GM12878 (cell line): ENCODE data around the gene ITGB2. TPM values are rescaled to one million over a fixed set of nuclear protein-coding genes. Genes with fewer than 3 reads are reported as not detected.

ENCODE experiments used
- ATAC-seq: fragments of 200-7000 bp; cut with Tn5 transposase; 3 replicates; pipeline ENCODE4 v1.9.1; 2020; ENCODE audit warnings: mild to moderate bottlenecking, moderate library complexity
- BruUV-seq: library from RNA; stranded (reverse); fragments of 400-500 nt; replicated peaks from 2 replicates; lab custom pipeline; 2021; lab: Mats Ljungman, UMichigan
- CTCF ChIA-PET: fragments of 300-600 bp; sonication (Branson Sonifier 250); formaldehyde crosslinking; extraction: SDS; loops from one replicate; lab custom pipeline; 2021; ENCODE audit warnings: inconsistent platforms; lab: Yijun Ruan, JAX
- POLR2A ChIA-PET: fragments of 350-600 bp; formaldehyde crosslinking; extraction: SDS; loops from one replicate; lab custom pipeline; 2021; ENCODE audit warnings: inconsistent platforms; lab: Charles Lee
- RAD21 ChIA-PET: fragments of 300-600 bp; sonication (Branson Sonifier 250); formaldehyde crosslinking; loops from one replicate; lab custom pipeline; 2023; ENCODE audit warnings: antibody characterized with exemption; ENCODE audit not compliant: unreplicated experiment; lab: Charles Lee
- SMC1A ChIA-PET: fragments of 300-600 bp; sonication (Branson Sonifier 250); formaldehyde crosslinking; loops from one replicate; lab custom pipeline; 2023; ENCODE audit not compliant: unreplicated experiment, uncharacterized antibody; lab: Charles Lee
- DNase-seq: peaks from one replicate; pipeline ENCODE4 v3.0.0-alpha.2; 2011; ENCODE audit warnings: low read depth, low spot score
- FAIRE-seq: peaks from 3 replicates; lab custom pipeline; 2011; peaks lifted over from hg19 to GRCh38; lab: Jason Lieb, UNC
- H2AFZ ChIP-seq: 2 replicates; pipeline ENCODE4 v1.6.0; 2011; ENCODE audit warnings: low read depth, low read length, control low read depth; ENCODE audit not compliant: control insufficient read depth
- H3K27ac ChIP-seq: 2 replicates; pipeline ENCODE4 v1.5.1; 2011; ENCODE audit warnings: control low read depth; ENCODE audit not compliant: control insufficient read depth, insufficient read depth
- H3K27me3 ChIP-seq, 2 experiments: replicated peaks in 1 of 2; 2 replicates each; pipeline versions ENCODE4 v1.6.0 to v1.6.1; 2011; ENCODE audit warnings: low read length in 1 of 2; ENCODE audit not compliant: control insufficient read depth in 2 of 2, insufficient read depth in 2 of 2
- H3K36me3 ChIP-seq, 2 experiments: 2 replicates each; pipeline ENCODE4 v1.5.1; 2011; ENCODE audit warnings: low read length in 1 of 2; ENCODE audit not compliant: control insufficient read depth in 2 of 2, insufficient read depth in 2 of 2
- H3K4me1 ChIP-seq: 2 replicates; pipeline ENCODE4 v1.6.1; 2011; ENCODE audit warnings: mild to moderate bottlenecking, low read length, moderate library complexity, mixed read lengths; ENCODE audit not compliant: control insufficient read depth, insufficient read depth
- H3K4me2 ChIP-seq: 2 replicates; pipeline ENCODE4 v1.6.0; 2011; ENCODE audit warnings: control low read depth; ENCODE audit not compliant: control insufficient read depth, insufficient read depth
- H3K4me3 ChIP-seq: fragments of 200-600 bp; sonication (generic); 2 replicates; pipeline ENCODE4 v1.5.1; 2016
- H3K79me2 ChIP-seq: 2 replicates; pipeline ENCODE4 v1.6.0; 2011; ENCODE audit warnings: low read length; ENCODE audit not compliant: control insufficient read depth, insufficient read depth
- H3K9ac ChIP-seq: 2 replicates; pipeline ENCODE4 v1.8.0; 2011; ENCODE audit warnings: low read length, control low read depth, mixed read lengths; ENCODE audit not compliant: control insufficient read depth, insufficient read depth
- H3K9me3 ChIP-seq: replicated peaks from 3 replicates; pipeline ENCODE4 v1.5.1; 2011; ENCODE audit warnings: mild to moderate bottlenecking, low read length; ENCODE audit not compliant: control insufficient read depth, insufficient read depth
- H4K20me1 ChIP-seq: 2 replicates; pipeline ENCODE4 v1.6.0; 2011; ENCODE audit not compliant: control insufficient read depth, insufficient read depth
- CREM ChIP-seq: IDR thresholded peaks from 2 replicates; pipeline ENCODE4 v1.6.1; 2014; ENCODE audit warnings: antibody characterized with exemption, low read depth
- IKZF1 ChIP-seq: fragments of 450-650 bp; conservative IDR thresholded peaks from 2 replicates; pipeline ENCODE4 v1.6.1; 2017; ENCODE audit warnings: antibody characterized with exemption, mild to moderate bottlenecking
- IRF3 ChIP-seq: fragments of 450-650 bp; IDR thresholded peaks from 2 replicates; pipeline ENCODE4 v1.6.1; 2014; ENCODE audit warnings: mild to moderate bottlenecking
- LARP7 ChIP-seq: fragments of 450-650 bp; IDR thresholded peaks from 2 replicates; pipeline ENCODE4 v1.6.1; 2017; ENCODE audit warnings: mild to moderate bottlenecking
- MEF2B ChIP-seq: fragments of 450-650 bp; IDR thresholded peaks from 2 replicates; pipeline ENCODE4 v1.6.1; 2018; ENCODE audit warnings: mild to moderate bottlenecking, moderate library complexity; ENCODE audit not compliant: partially characterized antibody, poor library complexity, severe bottlenecking
- PAX5 ChIP-seq: IDR thresholded peaks from 2 replicates; pipeline ENCODE4 v1.6.1; 2011; ENCODE audit warnings: low read depth, low read length, borderline replicate concordance
- RAD21 ChIP-seq: IDR thresholded peaks from 2 replicates; pipeline ENCODE4 v1.6.1; 2011; ENCODE audit warnings: mild to moderate bottlenecking, low read depth, low read length, moderate library complexity; ENCODE audit not compliant: insufficient read depth
- RUNX3 ChIP-seq: IDR thresholded peaks from 2 replicates; pipeline ENCODE4 v1.6.1; 2012; ENCODE audit warnings: low read length, inconsistent platforms
- SIX5 ChIP-seq: IDR thresholded peaks from 2 replicates; pipeline ENCODE4 v1.6.1; 2011; ENCODE audit warnings: mild to moderate bottlenecking, low read depth, low read length, moderate library complexity; ENCODE audit not compliant: severe bottlenecking
- TAF1 ChIP-seq: IDR thresholded peaks from 2 replicates; pipeline ENCODE4 v1.6.1; 2011; ENCODE audit warnings: mild to moderate bottlenecking, low read depth, low read length, borderline replicate concordance
- TARDBP ChIP-seq: IDR thresholded peaks from 2 replicates; pipeline ENCODE4 v1.6.1; 2016; ENCODE audit warnings: borderline replicate concordance
- TCF12 ChIP-seq: IDR thresholded peaks from 2 replicates; pipeline ENCODE4 v1.6.1; 2011; ENCODE audit warnings: low read depth, mild to moderate bottlenecking, low read length
- WRNIP1 ChIP-seq: IDR thresholded peaks from 2 replicates; pipeline ENCODE4 v1.6.1; 2011; ENCODE audit warnings: low read depth, low read length, improper control_type of control experiment, borderline replicate concordance
- WGBS: methylation state at CpG from one replicate; pipeline ENCODE4 v1.1.6; 2016; ENCODE audit warnings: low lambda C conversion rate; ENCODE audit not compliant: insufficient replicate concordance, insufficient coverage; ENCODE audit errors: missing lambda C conversion rate; 5-methylcytosine and 5-hydroxymethylcytosine counted together
- in situ Hi-C: fragments of 300-500 bp; cut with MboI; formaldehyde crosslinking; loops from 9 replicates; pipeline ENCODE4 v1.14.3; 2018; ENCODE audit warnings: mixed read lengths
- intact Hi-C: fragments of 100-400 bp; cut with micrococcal nuclease; formaldehyde crosslinking; loops from one replicate; pipeline ENCODE4 v1.14.2; 2022; ENCODE audit not compliant: unreplicated experiment
- polyA plus RNA-seq, 11 experiments: library from polyadenylated mRNA; depleted of rRNA in 4 of 11; unstranded in 6 of 11; stranded (reverse) in 5 of 11; fragments of >200 nt; fragmentation: Nextera tagmentation in 4 of 11; fragmentation: Illumina TruSeq in 1 of 11; extraction: Ambion mirVana in 4 of 11; extraction: Trizol in 1 of 11; gene quantifications; 1 replicate in 1 of 11; 2 replicates in 10 of 11; pipeline versions ENCODE4 v1.2.1 to v1.2.3, GENCODE V29; 2011 to 2016; ENCODE audit warnings: inconsistent platforms in 2 of 11, missing spikeins in 2 of 11, low read depth in 1 of 11
- total RNA-seq, 4 experiments: library from RNA; depleted of rRNA in 3 of 4; stranded (reverse); fragments of >200 nt in 3 of 4; fragmentation: Illumina TruSeq in 1 of 4; extraction: Trizol in 1 of 4; gene quantifications; 2 replicates each; pipeline versions ENCODE4 v1.2.1 to v1.2.3, GENCODE V29; 2013 to 2021

ITGB2 gene
- total and polyA plus RNA-seq, 10 of the 15 experiments (the other 5 are each of a cell fraction or from before 2014, with no cell fraction given): 8.0 to 172 (median 58.9) TPM

GRCh38 chr21:44907225-44907965 is 13.3 kb downstream of the ITGB2 start:
- intact Hi-C loops: no loop called here
- no TSS peak for BruUV-seq
- ChIA-PET SMC1A (interaction anchor here (0.6 to 1.9 kb wide), 7 partner anchors 12 to 221 kb away, joined by 3 to 10 read pairs (median 3); partner anchors contain the start of gene ITGB2), POLR2A (interaction anchor here (0.7 to 2.4 kb wide), 5 partner anchors 10 to 107 kb away, joined by 3 to 19 read pairs (median 5); partner anchors contain the start of gene PTTG1IP), RAD21 (interaction anchor here (0.8 to 1.9 kb wide), 8 partner anchors 9 to 35 kb away, joined by 3 to 20 read pairs (median 4); no protein-coding TSS in a partner anchor), CTCF (interaction anchor here (0.8 to 2.4 kb wide), 5 partner anchors 11 to 107 kb away, joined by 4 to 13 read pairs (median 8); no protein-coding TSS in a partner anchor)
- H3K9me3 ChIP-seq: no peaks in the 10 kb centered on the region
- H3K27ac ChIP-seq: peak overlapping the region; percentile 38; the same call in 1 of the 2 replicates
- peak; percentile 65 for ATAC-seq
- no peak overlapping the region for H3K4me3 ChIP-seq
- no peak overlapping the region for H2AFZ ChIP-seq
- H3K4me1 ChIP-seq: peaks cover 21% of the 10 kb centered on the region
- in situ Hi-C loops: no loop called here
- TF ChIP-seq MEF2B: peak; percentile 80
- no peak for TF ChIP-seq RAD21
- H3K4me2 ChIP-seq: peak overlapping the region; percentile 41; the same call in 1 of the 2 replicates
- H4K20me1 ChIP-seq: no peaks in the 10 kb centered on the region
- 47% methylated on average over 16 of the region's 16 CpGs for WGBS
- no peaks in the 10 kb centered on the region for H3K27me3 ChIP-seq
- peaks cover 6% of the 10 kb centered on the region for H3K79me2 ChIP-seq
- no peak for FAIRE-seq
- H3K36me3 ChIP-seq: peaks cover 10 to 34% of the 10 kb centered on the region in 2 experiments
- H3K9ac ChIP-seq: no peak overlapping the region
- DNase-seq: no peak

- Histone ChIP-seq H3K9ac (no peak overlapping the region), H3K4me1 (peaks cover 9% of the 10 kb centered on the region), H3K4me2 (no peak overlapping the region), H3K36me3 (peaks cover 17 to 47% of the 10 kb centered on the region in 2 experiments), H3K9me3 (no peaks in the 10 kb centered on the region), H3K27ac (no peak overlapping the region), H2AFZ (no peak overlapping the region), H3K4me3 (no peak overlapping the region), H3K79me2 (no peaks in the 10 kb centered on the region), H3K27me3 (no peaks in the 10 kb centered on the region), H4K20me1 (no peaks in the 10 kb centered on the region)
- in situ Hi-C loops (no loop called here), intact Hi-C loops (no loop called here)
- BruUV-seq: no TSS peak
- DNase-seq (no peak), ATAC-seq (no peak), FAIRE-seq (no peak)
- SMC1A ChIA-PET: no interaction called here
- RAD21 ChIA-PET: no interaction called here
- CTCF ChIA-PET: no interaction called here
- WGBS: 85% methylated on average over 7 of the region's 7 CpGs
- TF ChIP-seq IKZF1 (no peak), WRNIP1 (no peak), SIX5 (no peak), IRF3 (no peak), TAF1 (no peak), LARP7 (no peak), CREM (no peak), TARDBP (no peak), TCF12 (no peak), PAX5 (no peak), RUNX3 (no peak)
- POLR2A ChIA-PET: no interaction called here
Measured at GRCh38 chr21:44905728-44906090, 15.0 kb downstream of the ITGB2 start.
